NCI-H748 (cell line): Measurements from ENCODE around the gene MBD3L4.
A peak's percentile ranks its signal among the peaks of the same experiment; 100 is the strongest.
"Not testable (repeated sequence)": the region's sequence is repeated elsewhere in the genome, so short reads cannot be mapped to it uniquely, and the experiment has no call there.

Experiments used
- DNase-seq: peaks from one replicate; lab custom pipeline; 2025; ENCODE audit not compliant: unreplicated experiment; lab: John Stamatoyannopoulos, UW

Gene MBD3L4

GRCh38 chr19:7040079-7040478 is at the start of gene MBD3L4:
MBD3L4 (minus strand) TSS chr19:7040179; CDS start chr19:7040144, 35 bp downstream.
- DNase-seq: not testable (repeated sequence)

- DNase-seq: no peak
Observed at GRCh38 chr19:7088999-7089398, 49.0 kb upstream of the MBD3L4 start.

GRCh38 chr19:7083076-7083956 is 43.3 kb upstream of the MBD3L4 start:
- no peak for DNase-seq

DNA sequence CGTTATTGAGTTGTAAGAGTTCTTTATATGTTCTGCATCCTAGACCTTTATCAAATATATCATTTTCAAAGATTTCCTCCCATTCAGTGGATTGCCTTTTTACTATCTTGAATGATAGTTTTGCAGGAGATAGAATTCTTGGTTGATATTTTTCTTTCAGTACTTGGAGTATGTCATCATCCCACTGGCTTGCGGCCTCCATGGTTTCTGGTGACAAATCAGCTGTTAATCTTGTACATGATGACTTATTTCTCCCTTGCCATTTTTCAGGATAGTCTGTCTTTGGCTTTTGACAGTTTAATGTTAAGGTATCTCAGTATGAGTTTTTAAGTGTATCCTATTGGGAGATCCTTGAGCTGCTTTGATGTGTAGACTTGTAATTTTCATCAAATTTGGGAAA is 38.0 kb upstream of the MBD3L4 start:
- no peak for DNase-seq

DNA sequence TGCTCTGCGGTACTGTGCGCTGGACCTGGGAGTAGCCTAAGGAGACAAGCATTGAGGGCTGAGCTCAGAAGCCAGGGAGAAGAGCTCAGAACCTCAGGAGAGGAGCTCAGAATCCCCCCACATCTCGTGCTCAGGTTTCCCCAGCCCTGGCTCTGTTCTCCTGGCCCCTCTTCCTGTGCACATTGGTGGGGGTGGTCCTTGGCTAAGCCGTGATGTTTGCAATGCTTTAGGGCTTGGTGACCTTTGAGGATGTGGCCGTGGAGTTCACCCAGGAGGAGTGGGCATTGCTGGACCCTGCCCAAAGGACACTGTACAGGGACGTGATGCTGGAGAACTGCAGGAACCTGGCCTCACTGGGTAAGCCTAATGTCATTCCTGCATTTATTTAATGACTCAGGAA is 36.2 kb upstream of the MBD3L4 start:
- no peak for DNase-seq

DNA sequence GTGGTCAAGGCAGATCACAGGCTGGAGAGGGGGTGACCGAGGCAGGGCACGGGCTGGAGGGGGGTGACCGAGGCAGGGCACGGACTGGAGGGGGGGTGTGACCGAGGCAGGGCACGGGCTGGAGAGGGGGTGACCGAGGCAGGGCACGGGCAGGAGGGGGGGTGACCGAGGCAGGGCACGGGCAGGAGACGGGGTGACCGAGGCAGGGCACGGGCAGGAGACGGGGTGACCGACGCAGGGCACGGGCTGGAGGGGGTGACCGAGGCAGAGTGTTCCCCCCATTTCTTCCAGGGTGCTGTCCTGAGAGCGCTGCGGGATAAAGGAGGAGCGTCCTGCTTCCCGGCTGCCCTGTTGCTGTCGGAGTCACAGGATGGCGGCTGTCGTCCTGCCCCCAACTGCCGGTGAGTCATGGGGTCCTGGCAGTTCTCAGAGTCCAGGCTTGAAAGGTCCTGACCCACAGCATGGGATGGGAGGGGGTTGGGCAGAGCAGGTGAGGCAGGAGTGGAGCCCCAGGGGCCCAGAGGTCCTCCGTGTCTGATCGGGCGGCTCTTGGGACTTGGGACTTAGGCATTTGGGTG is 34.8 kb upstream of the MBD3L4 start:
- DNase-seq: no peak

DNA sequence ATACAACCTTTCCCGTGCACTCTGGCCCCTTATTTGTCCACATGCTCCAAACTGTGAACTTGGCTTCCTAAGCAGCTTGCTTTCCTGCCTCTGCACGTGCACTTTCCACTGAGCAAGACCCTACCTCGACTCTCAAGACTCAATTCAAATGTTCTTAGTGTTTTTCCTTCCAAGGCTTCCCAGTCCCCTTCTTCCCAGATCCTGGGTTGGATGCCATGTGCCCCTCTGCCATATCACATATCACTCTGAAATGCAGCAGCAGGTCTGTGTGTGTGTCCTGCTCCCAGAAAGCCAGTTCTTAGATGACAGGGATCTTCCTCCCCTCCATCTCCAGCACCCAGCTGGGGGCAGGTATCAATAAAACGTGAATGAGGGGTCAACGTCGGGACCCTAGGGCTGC is 32.6 kb upstream of the MBD3L4 start:
- no peak for DNase-seq

DNA sequence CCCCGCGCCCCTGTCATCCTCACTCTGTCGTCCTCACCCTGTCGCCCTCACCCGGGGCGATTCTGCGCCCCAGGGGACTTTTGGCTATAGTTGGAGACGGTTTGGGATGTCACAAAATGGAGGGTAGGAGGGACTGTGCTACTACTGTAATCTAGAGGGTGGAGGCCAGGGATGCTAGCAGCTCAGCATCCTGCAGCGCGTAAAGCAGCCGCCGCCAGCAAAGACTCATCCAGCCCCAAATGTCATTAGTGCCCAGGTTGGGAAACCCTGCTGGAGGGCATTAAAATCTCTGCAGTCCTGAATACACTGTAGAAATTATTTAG is 29.9 kb upstream of the MBD3L4 start:
- DNase-seq: no peak

- DNase-seq: peak; percentile 91
Observed at GRCh38 chr19:7069042-7069903, 29.3 kb upstream of the MBD3L4 start, which contains the start of gene ZNF557. ZNF557 (plus strand) TSS chr19:7069703; CDS start chr19:7075075, 5,372 bp downstream.

DNA sequence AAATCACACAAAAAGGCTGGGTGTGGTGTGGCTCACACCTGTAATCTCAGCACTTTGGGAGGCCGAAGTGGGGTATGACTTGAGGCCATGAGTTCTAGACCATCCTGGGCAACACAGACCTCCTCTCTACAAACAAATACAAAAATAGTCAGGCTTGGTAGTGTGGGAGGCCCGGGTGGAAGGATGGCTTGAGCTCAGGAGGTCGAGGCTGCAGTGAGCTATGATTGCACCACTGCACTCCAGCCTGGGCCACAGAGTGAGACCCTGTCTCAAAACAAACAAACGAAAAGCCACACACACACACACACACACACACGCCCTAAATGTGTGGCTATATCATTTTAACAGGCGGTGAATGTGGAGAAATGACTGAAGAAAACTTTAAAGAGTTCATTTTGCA is 28.6 kb upstream of the MBD3L4 start:
- DNase-seq: no peak

- DNase-seq: no peak
Observed at GRCh38 chr19:7067716-7068115, 27.7 kb upstream of the MBD3L4 start.

GRCh38 chr19:7067122-7067521 is 27.1 kb upstream of the MBD3L4 start:
- DNase-seq: peak; percentile 17

DNA sequence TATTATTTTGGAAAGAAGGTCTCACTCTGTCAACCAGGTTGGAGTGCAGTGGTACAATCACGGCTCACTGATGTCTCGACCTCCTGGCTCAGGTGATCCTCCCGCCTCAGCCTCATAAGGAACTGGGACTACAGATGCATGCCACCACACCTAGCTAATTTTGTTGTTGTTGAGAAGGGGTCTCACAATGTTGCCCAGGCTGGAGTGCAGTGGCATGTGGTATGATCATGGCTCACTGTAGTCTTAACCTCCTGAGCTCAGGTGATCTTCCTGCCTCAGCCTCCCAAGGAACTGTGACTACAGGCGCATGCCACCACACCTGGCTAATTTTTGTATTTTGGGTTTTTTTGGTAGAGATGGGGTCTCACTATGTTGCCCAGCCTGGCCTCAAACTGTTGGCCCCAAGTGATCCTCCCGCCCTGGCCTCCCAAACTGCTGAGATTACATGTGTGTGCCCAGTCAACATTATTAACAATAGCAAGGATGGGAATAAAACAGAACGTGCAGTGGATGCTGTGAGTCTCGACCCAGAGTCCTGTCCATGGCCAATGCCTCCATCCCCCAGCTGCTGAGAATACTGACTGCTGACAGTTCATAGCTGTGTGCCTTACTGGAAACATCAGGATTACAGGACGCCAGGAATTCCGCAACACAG is 23.9 kb upstream of the MBD3L4 start:
- no peak for DNase-seq

GRCh38 chr19:7063339-7063738 is 23.4 kb upstream of the MBD3L4 start:
- DNase-seq: no peak

DNA sequence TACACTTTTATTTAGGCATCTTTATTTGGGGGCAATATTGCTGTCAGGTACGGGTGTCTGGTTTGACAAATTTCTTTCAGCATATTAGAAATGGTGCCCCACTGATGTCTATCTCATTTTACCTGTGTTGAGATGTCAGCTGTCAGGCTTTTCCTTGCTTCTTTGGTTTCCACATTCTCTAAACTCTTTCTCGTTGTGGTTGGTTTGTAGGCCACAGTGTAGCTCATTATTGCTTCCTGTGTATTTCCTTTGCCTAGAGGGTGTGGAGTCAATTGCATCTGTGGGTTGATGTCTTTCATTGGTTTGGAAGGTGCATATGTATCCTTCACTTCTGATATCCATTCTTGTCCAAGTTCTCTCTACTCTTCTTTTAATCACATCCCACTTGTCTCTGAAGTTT is 20.0 kb upstream of the MBD3L4 start:
- DNase-seq: not testable (repeated sequence)

GRCh38 chr19:7058576-7058975 is 18.6 kb upstream of the MBD3L4 start, which contains the start of gene MBD3L3:
MBD3L3 (minus strand) TSS chr19:7058676; CDS start chr19:7058605, 71 bp downstream.
- DNase-seq: not testable (repeated sequence)

GRCh38 chr19:7056371-7056770 is 16.4 kb upstream of the MBD3L4 start:
- not testable (repeated sequence) for DNase-seq

DNA sequence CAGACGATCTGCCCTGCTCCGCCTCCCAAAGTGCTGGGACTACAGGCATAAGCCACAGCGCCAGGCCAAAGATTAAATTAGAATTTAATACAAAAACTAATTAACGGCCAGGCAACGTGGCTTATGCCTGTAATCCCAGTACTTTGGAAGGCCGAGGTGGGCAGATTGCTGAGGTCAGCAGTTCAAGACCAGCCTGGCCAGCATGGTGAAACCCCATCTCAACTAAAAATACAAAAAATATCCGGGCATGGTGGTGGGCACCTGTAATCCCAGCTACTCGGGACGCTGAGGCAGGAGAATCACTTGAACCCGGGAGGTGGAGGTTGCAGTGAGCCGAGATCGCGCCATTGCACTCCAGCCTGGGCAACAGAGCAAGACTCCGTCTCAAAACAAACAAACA is 15.7 kb upstream of the MBD3L4 start:
- not testable (repeated sequence) for DNase-seq

DNA sequence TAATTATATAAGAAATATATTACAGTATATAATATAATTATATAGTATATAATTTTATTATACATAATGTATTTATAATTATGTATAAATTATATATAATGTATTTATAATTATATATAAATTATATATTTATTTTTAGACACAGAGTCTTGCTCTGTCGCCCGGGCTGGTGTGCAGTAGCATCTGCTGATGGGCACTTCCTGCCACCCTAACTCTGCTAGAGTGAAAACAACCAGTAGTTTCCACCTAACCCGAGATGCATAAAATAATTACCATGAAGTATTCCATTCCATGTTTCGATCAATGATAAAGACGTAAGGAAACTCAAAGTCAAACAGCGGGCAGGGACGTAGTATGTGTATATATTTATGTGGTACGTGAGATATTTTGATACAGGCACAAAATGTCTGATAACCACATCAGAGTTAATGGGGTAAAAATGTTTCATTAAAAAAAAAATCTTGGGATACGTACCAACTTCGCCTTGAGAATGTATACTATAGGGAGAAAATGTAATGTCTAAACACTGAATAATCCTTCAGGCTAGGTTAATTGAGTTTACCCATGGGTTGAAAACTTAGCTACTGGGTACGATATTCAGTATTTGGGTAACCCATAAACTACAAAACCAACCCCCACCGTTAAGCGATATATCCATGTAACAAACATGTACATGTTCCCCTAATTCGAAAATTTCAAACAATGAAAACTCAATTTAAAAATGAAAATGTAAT is 14.8 kb upstream of the MBD3L4 start:
- not testable (repeated sequence) for DNase-seq

GRCh38 chr19:7052896-7053295 is 12.9 kb upstream of the MBD3L4 start:
- DNase-seq: not testable (repeated sequence)
